SJSA1 (cell line): Measurements from ENCODE around the gene OTOGL. TPM values are rescaled to one million over a fixed set of nuclear protein-coding genes. Genes with fewer than 3 reads are reported as not detected.

Experiments used
- DNase-seq, 2 experiments: peaks; one replicate each; pipeline ENCODE4 v3.0.0-alpha.2; 2015 to 2020; ENCODE audit warnings: low spot score in 2 of 2, low read depth in 1 of 2
- H3K27ac ChIP-seq: fragments of 250-450 bp; sonication (Bioruptor Pico); 2 replicates; pipeline ENCODE4 v1.5.1; 2020; ENCODE audit warnings: mild to moderate bottlenecking, moderate library complexity
- H3K27me3 ChIP-seq: fragments of 250-450 bp; sonication (Bioruptor Pico); replicated peaks from 2 replicates; pipeline ENCODE4 v1.5.1; 2020; ENCODE audit warnings: mild to moderate bottlenecking, moderate library complexity
- H3K36me3 ChIP-seq: fragments of 250-450 bp; sonication (Bioruptor Pico); 2 replicates; pipeline ENCODE4 v1.5.1; 2020; ENCODE audit warnings: mild to moderate bottlenecking
- H3K4me1 ChIP-seq: fragments of 250-450 bp; sonication (Bioruptor Pico); replicated peaks from 2 replicates; pipeline ENCODE4 v1.6.1; 2021; ENCODE audit warnings: mild to moderate bottlenecking
- H3K4me3 ChIP-seq: fragments of 250-450 bp; sonication (Bioruptor Pico); 2 replicates; pipeline ENCODE4 v1.5.1; 2020; ENCODE audit warnings: mild to moderate bottlenecking
- H3K9me3 ChIP-seq: fragments of 250-450 bp; sonication (Bioruptor Pico); replicated peaks from 2 replicates; pipeline ENCODE4 v1.5.1; 2020; ENCODE audit warnings: mild to moderate bottlenecking
- total RNA-seq: library from RNA; depleted of rRNA; stranded (reverse); fragments of >200 nt; shearing (Covaris generic); gene quantifications from 2 replicates; pipeline ENCODE4 v1.2.3, GENCODE V29; 2014

Gene OTOGL
- total RNA-seq, 1 experiment from 2014 or later, result 0.08 TPM

DNA sequence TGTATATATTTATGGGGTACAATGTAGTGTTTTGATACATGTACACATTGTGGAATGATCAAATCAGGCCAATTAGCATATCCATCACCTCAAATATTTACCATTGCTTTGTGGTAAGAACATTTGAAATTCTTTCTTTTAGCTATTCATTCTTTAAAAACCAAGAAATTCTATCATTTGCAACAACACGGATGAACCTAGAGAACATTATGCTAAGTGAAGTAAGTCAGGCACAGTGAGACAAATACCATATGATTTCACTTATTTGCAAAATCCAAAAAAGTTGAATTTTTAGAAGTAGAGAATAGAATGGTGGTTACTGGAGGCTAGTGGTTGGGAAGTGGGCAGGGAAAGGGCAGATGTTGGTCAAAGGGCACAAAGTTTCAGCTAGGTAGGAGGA is 215.4 kb downstream of the OTOGL start:
- Histone ChIP-seq H3K36me3 (no peaks in the 10 kb centered on the region), H3K4me1 (no peaks in the 10 kb centered on the region), H3K27me3 (peaks cover 2% of the 10 kb centered on the region), H3K9me3 (no peaks in the 10 kb centered on the region), H3K27ac (no peak overlapping the region), H3K4me3 (no peak overlapping the region)
- DNase-seq, result no peak

DNA sequence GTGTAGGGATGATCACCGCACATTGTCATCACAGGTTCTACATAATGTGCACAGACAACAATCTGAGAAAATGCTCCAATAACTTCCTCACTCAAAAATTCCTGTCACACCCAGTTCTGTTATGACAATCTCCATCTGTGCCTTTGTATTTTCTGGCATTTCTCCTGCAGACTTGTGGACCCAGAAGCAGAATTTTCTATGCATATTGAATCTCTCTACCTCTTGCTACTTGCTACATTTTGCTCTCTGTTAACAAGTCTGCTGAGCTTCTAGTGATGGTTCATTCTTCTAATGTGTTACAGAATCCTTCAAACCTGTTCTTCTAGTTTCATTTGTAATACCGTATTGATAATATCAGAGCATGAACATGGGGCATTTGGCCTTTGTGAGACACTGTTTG is 216.9 kb downstream of the OTOGL start:
- peaks cover 3% of the 10 kb centered on the region; the same call in 1 of the 2 replicates for H3K27me3 ChIP-seq
- no peaks in the 10 kb centered on the region for H3K4me1 ChIP-seq
- no peak overlapping the region for H3K4me3 ChIP-seq
- H3K27ac ChIP-seq, result no peak overlapping the region
- DNase-seq, result no peak
- H3K9me3 ChIP-seq, result no peaks in the 10 kb centered on the region
- H3K36me3 ChIP-seq, result no peaks in the 10 kb centered on the region

DNA sequence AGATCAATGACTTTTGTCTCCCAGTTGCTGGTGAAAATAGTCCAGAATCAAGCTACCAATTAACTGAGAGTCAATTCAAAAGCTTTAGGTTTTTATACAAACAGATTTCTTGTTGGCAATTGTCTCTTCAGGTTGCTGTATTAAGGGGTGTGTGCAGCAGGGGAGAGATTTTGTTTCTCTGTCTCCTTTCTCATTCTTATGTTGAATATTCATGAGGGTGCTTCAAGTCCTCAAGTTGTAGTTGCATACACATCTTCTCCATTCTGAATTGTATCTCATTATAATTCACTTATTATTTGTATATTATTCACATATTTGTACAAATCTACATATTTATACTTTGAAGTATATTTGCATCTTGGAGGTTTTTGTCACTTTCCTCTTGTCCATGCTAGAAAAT is 218.0 kb downstream of the OTOGL start:
- no peaks in the 10 kb centered on the region for H3K36me3 ChIP-seq
- no peak overlapping the region for H3K4me3 ChIP-seq
- peaks cover 3% of the 10 kb centered on the region; the same call in 1 of the 2 replicates for H3K27me3 ChIP-seq
- no peaks in the 10 kb centered on the region for H3K4me1 ChIP-seq
- no peak for DNase-seq
- H3K9me3 ChIP-seq, result no peaks in the 10 kb centered on the region
- H3K27ac ChIP-seq, result no peak overlapping the region

DNA sequence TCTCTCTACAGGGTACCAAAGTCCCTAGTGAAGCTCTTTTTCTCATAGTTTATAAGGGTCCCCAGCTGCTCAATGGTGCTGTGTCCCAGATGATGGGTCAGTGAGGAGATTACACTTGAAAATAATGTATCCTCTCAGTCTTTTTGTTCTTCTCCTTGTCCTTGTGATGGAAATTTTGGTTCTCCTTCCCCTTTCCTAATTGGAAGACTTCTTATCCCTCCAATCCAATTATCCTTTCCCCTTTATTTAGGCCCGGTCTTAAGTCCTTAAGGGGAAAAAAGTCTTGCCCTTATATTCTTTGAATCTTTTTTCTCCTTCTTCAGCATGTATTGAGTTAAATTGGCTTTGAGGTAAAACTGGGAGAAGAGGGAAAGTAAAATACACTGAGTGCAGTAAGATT is 218.6 kb downstream of the OTOGL start:
- no peaks in the 10 kb centered on the region for H3K9me3 ChIP-seq
- no peak overlapping the region for H3K4me3 ChIP-seq
- H3K4me1 ChIP-seq, result no peaks in the 10 kb centered on the region
- no peak overlapping the region for H3K27ac ChIP-seq
- peaks cover 3% of the 10 kb centered on the region; the same call in 1 of the 2 replicates for H3K27me3 ChIP-seq
- no peak for DNase-seq
- H3K36me3 ChIP-seq, result no peaks in the 10 kb centered on the region

DNA sequence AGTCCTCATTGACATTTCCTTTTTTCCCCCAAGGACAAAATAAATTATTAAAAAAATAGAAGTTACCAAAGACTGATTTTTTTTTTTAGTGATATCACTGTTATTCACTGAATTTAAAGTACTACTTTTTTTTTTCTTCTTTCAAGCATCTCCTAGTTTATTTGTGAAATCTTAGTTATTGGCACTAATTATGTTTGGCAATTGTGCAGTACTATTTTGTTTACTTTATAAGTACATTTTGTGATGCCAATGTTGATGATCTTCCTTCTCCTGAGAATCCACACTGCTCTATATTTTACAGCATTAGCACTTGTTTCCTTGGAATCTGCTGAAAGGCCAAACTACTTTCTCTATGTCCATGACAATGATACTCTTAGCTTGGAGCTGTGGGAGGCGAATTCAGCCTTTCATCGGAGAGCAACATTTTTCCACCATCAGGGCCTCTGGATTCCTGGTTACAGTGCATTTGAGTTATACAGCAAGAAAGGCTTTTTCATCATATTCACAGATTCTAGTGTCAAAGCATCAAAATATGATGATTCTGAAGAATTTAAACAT is 220.9 kb downstream of the OTOGL start:
- no peak overlapping the region for H3K27ac ChIP-seq
- no peak overlapping the region for H3K4me3 ChIP-seq
- H3K4me1 ChIP-seq, result no peaks in the 10 kb centered on the region
- no peaks in the 10 kb centered on the region for H3K36me3 ChIP-seq
- H3K9me3 ChIP-seq, result no peaks in the 10 kb centered on the region
- no peak for DNase-seq
- peaks cover 3% of the 10 kb centered on the region; the same call in 1 of the 2 replicates for H3K27me3 ChIP-seq

DNA sequence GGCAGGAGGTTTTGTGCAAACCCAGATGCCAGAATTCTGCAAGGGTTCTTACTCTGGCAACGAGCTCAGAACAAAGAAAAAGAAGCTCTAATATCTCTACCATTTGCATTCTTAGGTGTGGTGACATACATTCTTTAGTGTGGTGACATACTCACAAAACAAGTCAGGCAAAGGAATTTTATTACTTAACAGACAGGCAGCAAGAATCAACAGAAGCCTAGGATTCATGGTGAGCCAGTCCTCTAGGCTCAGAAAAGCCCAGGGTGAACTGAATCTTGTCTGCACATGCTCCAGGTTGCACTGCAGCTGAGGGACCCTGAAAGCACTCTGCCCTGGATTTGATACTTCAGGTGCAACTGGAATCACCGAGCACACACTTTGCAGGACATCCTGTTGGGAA is 222.3 kb downstream of the OTOGL start:
- no peak overlapping the region for H3K4me3 ChIP-seq
- DNase-seq, result peak in 1 of 2 experiments; percentile 11
- H3K27ac ChIP-seq, result no peak overlapping the region
- H3K4me1 ChIP-seq, result no peaks in the 10 kb centered on the region
- no peaks in the 10 kb centered on the region for H3K36me3 ChIP-seq
- peaks cover 3% of the 10 kb centered on the region; the same call in 1 of the 2 replicates for H3K27me3 ChIP-seq
- no peaks in the 10 kb centered on the region for H3K9me3 ChIP-seq

DNA sequence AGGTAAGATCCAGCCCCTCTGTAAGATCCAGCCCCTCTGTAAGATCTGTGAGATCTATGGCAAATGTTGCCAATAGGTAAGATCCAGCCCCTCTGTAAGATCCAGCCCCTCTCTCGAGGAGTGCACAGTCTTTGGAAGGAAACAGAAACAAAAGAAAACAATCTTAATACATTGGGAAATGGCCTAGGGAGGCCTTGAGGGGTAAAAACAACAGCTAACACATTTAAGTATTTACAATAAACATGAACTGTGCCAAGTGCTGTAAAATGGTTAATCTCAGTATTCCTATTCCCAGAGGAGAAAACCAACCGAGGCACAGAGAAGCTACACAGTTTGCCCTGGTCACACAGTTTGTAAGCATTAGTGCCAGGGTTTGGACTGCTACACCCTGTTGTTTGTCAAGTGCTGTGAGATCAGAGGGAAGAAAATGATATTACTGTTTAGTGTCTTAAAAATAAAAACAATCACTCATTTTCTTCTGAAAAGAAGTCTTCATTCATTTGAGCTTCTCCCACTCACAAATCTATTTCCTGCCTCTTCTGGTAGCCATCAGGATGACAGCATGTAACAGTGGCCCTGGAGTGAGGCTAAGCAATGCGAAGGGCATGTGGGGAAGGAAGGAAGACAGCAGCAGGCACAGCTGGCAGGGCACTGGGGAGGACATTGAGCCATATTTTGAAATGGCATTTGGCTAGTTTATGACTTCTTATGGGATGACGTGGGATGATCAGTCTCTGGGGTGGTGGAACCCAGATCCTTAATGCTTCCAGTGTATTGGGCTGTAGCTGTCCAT is 226.0 kb downstream of the OTOGL start:
- no peak for DNase-seq
- H3K27ac ChIP-seq, result no peak overlapping the region

DNA sequence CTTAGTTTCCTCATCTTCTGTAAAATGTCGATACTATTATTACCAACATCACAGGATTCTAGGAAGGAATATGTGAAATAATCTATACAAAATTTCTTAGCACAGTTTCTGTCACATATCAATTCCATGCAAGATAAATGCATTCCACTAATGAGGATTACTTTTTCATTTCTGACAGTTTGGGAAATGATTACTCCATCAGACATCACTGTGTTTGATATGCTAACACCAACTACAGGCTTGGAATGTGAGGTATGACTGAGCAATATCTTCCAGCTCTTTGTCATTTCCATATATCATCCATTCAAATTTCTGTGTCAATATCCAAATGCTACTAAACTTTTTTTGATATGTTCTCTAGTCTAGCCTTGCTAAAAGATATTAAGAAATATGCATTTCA is 233.5 kb downstream of the OTOGL start:
- Histone ChIP-seq H3K36me3 (no peaks in the 10 kb centered on the region), H3K4me1 (no peaks in the 10 kb centered on the region), H3K9me3 (no peaks in the 10 kb centered on the region), H3K27me3 (no peaks in the 10 kb centered on the region), H3K27ac (no peak overlapping the region), H3K4me3 (no peak overlapping the region)
- DNase-seq, result no peak

More for the DNA sequence above, 226.0 kb downstream of the OTOGL start:
- H3K4me3 ChIP-seq, result no peak overlapping the region
- no peaks in the 10 kb centered on the region for H3K9me3 ChIP-seq
- no peaks in the 10 kb centered on the region for H3K27me3 ChIP-seq
- no peaks in the 10 kb centered on the region for H3K4me1 ChIP-seq
- H3K36me3 ChIP-seq, result no peaks in the 10 kb centered on the region

DNA sequence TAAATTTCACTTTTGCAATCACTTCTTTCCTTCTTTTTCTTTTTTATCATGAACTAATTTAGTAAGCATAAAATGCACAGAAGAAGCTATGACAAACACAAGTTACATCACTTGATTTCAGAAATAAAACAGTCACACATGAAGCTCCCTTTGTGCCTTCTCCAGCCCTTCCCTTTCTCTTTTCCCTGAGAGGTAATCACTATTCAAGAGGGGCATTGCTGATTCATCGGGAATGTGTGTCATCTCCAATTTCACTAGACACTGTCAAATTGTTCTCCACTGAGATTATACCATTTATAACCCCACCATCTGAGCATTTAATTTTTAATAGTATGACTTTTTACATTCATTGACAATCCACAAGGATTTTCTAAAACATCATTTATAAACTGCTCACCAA is 253.1 kb downstream of the OTOGL start:
- Histone ChIP-seq H3K36me3 (no peaks in the 10 kb centered on the region), H3K27me3 (no peaks in the 10 kb centered on the region), H3K9me3 (no peaks in the 10 kb centered on the region), H3K4me1 (peaks cover 19% of the 10 kb centered on the region), H3K4me3 (no peak overlapping the region), H3K27ac (peak overlapping the region; percentile 70)
- DNase-seq, result peak in 1 of 2 experiments; percentile 22

DNA sequence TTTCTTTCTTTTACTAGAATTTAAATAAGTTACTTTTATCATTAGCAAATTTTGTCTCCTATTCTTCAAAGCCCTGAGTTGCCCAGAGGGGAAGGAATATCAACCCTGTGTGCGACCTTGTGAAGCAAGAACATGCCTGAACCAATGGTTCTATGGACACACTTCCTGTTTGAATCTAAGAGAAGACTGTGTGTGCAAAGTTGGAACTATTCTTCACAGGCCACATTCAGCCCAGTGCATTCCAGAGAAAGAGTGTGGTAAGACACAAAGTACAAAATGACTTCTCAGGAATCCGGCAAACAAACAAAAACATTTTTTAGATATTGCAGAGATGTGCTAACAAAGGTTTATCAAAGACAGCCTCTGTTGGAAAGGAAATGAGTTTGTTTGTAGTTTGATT is 253.9 kb downstream of the OTOGL start:
- Histone ChIP-seq H3K9me3 (no peaks in the 10 kb centered on the region), H3K4me1 (peaks cover 19% of the 10 kb centered on the region), H3K36me3 (no peaks in the 10 kb centered on the region), H3K27me3 (no peaks in the 10 kb centered on the region), H3K27ac (peak overlapping the region; percentile 70), H3K4me3 (no peak overlapping the region)
- DNase-seq, result peak; percentile 49 to 58

DNA sequence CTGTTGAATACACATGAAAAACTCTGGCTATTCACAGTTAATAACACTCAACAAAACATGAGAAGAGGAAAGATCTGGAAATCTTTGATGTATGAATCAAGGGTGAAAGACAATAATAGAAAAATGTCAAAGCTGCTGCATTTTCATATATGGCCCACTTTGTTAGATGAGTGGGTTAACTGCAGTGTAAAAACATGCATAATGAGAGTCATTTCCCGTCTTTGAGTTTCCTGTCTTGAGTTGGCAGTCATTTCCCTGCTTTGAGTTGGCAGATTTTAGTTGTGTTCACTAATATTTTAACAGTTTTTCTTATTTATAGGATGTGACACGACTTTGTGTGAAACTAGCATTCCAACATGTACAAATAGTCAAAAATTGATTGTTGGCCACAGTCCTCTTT is 256.8 kb downstream of the OTOGL start:
- Histone ChIP-seq H3K27ac (no peak overlapping the region), H3K36me3 (no peaks in the 10 kb centered on the region), H3K9me3 (no peaks in the 10 kb centered on the region), H3K4me3 (no peak overlapping the region), H3K27me3 (no peaks in the 10 kb centered on the region), H3K4me1 (peaks cover 19% of the 10 kb centered on the region)
- DNase-seq, result no peak

DNA sequence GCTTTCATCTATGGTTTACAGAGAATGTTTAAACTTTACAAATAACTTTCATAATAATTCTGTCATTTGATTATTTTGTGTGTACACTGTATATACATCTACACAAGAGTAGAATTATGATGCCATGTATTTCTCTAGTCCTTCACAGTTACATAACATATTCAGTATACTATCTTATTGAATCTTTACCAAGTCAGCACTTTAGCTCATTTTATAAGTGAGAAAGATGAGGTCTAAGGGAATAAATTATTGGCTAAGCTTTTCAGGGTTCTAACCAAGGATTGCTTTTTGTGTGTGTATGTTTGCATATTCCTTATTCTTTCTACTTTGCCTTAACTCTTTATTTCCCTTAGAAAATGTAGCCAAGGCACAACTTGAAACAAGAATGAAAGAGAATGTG is 260.4 kb downstream of the OTOGL start:
- Histone ChIP-seq H3K9me3 (no peaks in the 10 kb centered on the region), H3K36me3 (no peaks in the 10 kb centered on the region), H3K27ac (no peak overlapping the region), H3K4me3 (no peak overlapping the region), H3K27me3 (no peaks in the 10 kb centered on the region), H3K4me1 (no peaks in the 10 kb centered on the region)
- no peak for DNase-seq

DNA sequence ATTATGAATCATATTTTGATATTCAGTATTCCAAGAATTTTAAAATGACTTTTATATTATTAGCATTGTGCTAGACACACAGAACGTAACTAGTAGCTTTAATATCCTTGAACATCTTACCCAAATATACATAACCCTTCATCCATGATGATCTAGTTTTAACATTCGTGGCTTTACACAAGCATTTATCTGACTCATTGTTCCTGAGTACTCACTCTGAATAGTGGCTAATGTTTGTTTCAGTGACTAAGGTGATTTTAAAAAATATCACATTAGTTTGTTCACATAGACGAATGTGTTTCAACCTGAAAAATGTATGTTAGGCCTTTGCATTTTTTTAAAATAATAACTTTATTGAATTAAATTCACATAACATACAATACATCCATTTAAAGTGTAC is 264.7 kb downstream of the OTOGL start:
- H3K4me1 ChIP-seq, result no peaks in the 10 kb centered on the region
- no peak for DNase-seq
- no peak overlapping the region for H3K4me3 ChIP-seq
- no peak overlapping the region for H3K27ac ChIP-seq
- no peaks in the 10 kb centered on the region for H3K36me3 ChIP-seq
- H3K27me3 ChIP-seq, result no peaks in the 10 kb centered on the region
- H3K9me3 ChIP-seq, result no peaks in the 10 kb centered on the region

DNA sequence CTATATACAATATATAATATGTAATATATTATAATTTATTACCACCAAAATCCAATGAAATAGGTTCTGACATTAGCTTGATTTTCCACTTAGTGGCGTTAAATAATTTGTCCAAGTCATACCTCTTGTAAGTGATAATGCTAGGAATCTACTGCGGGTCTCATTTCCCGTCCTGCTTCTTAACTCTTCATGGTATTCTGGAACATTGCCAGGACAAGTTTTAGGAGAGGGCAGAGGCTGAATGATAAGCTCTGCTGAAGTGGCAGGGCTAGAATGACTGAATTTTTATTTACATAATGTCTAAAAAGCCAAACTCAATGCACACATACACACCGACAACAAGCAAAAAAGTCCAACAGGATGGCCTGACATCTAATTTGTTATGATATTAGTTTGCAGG is 274.3 kb downstream of the OTOGL start:
- Histone ChIP-seq H3K27ac (no peak overlapping the region), H3K9me3 (no peaks in the 10 kb centered on the region), H3K36me3 (no peaks in the 10 kb centered on the region), H3K4me1 (no peaks in the 10 kb centered on the region), H3K4me3 (no peak overlapping the region), H3K27me3 (no peaks in the 10 kb centered on the region)
- no peak for DNase-seq
